Parathyroid adenoma (tissue), 2 donors: ENCODE measurements around the gene DCLK3.

ENCODE experiments used
- H2AFZ ChIP-seq: fragments of 300-600 bp; sonication (generic); one replicate; pipeline ENCODE4 v1.7.0; 2017; ENCODE audit warnings: antibody characterized with exemption, mild to moderate bottlenecking
- H3K27ac ChIP-seq: fragments of 300-600 bp; sonication (generic); one replicate; pipeline ENCODE4 v1.7.0; 2017
- H3K27me3 ChIP-seq: fragments of 300-600 bp; sonication (generic); one replicate; pipeline ENCODE4 v1.7.0; 2017; ENCODE audit warnings: low read length; ENCODE audit not compliant: control insufficient read depth, insufficient read depth
- H3K36me3 ChIP-seq: fragments of 300-600 bp; sonication (generic); one replicate; pipeline ENCODE4 v1.7.0; 2017; ENCODE audit warnings: low read length; ENCODE audit not compliant: control insufficient read depth, insufficient read depth
- H3K4me1 ChIP-seq: fragments of 300-600 bp; sonication (generic); one replicate; pipeline ENCODE4 v1.7.0; 2017; ENCODE audit warnings: control low read depth
- H3K4me2 ChIP-seq: fragments of 300-600 bp; sonication (generic); one replicate; pipeline ENCODE4 v1.7.0; 2017; ENCODE audit warnings: low read length
- H3K4me3 ChIP-seq: fragments of 300-600 bp; sonication (generic); one replicate; pipeline ENCODE4 v1.7.0; 2017; ENCODE audit warnings: low read depth, low read length
- H3K79me2 ChIP-seq: fragments of 300-600 bp; sonication (generic); one replicate; pipeline ENCODE4 v1.7.0; 2017; ENCODE audit warnings: control low read depth
- H3K9ac ChIP-seq: fragments of 300-600 bp; sonication (generic); one replicate; pipeline ENCODE4 v1.7.0; 2017; ENCODE audit warnings: mild to moderate bottlenecking
- H3K9me3 ChIP-seq: fragments of 300-600 bp; sonication (generic); one replicate; pipeline ENCODE4 v1.7.0; 2017; ENCODE audit warnings: low read length; ENCODE audit not compliant: control insufficient read depth
- TF ChIP-seq, protein P1 (sequence below): fragments of 300-600 bp; sonication (generic); IDR thresholded peaks from one replicate; pipeline ENCODE4 v1.7.0; 2017; ENCODE audit warnings: antibody characterized with exemption, mild to moderate bottlenecking
- donor health status: primary hyperparathyroidism.

Gene DCLK3

GRCh38 chr3:36729204-36730056 lies 34.9 kb downstream of the DCLK3 start:
- Histone ChIP-seq H3K4me1 (peaks cover 12% of the 10 kb centered on the region), H3K27me3 (no peaks in the 10 kb centered on the region), H3K27ac (no peak overlapping the region), H3K4me2 (no peak overlapping the region), H3K9ac (no peak overlapping the region), H3K9me3 (no peaks in the 10 kb centered on the region), H3K4me3 (no peak overlapping the region), H3K36me3 (no peaks in the 10 kb centered on the region), H2AFZ (no peak overlapping the region), H3K79me2 (no peaks in the 10 kb centered on the region)
- TF ChIP-seq, protein P1, sequence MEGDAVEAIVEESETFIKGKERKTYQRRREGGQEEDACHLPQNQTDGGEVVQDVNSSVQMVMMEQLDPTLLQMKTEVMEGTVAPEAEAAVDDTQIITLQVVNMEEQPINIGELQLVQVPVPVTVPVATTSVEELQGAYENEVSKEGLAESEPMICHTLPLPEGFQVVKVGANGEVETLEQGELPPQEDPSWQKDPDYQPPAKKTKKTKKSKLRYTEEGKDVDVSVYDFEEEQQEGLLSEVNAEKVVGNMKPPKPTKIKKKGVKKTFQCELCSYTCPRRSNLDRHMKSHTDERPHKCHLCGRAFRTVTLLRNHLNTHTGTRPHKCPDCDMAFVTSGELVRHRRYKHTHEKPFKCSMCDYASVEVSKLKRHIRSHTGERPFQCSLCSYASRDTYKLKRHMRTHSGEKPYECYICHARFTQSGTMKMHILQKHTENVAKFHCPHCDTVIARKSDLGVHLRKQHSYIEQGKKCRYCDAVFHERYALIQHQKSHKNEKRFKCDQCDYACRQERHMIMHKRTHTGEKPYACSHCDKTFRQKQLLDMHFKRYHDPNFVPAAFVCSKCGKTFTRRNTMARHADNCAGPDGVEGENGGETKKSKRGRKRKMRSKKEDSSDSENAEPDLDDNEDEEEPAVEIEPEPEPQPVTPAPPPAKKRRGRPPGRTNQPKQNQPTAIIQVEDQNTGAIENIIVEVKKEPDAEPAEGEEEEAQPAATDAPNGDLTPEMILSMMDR = peak; percentile 77

DNA sequence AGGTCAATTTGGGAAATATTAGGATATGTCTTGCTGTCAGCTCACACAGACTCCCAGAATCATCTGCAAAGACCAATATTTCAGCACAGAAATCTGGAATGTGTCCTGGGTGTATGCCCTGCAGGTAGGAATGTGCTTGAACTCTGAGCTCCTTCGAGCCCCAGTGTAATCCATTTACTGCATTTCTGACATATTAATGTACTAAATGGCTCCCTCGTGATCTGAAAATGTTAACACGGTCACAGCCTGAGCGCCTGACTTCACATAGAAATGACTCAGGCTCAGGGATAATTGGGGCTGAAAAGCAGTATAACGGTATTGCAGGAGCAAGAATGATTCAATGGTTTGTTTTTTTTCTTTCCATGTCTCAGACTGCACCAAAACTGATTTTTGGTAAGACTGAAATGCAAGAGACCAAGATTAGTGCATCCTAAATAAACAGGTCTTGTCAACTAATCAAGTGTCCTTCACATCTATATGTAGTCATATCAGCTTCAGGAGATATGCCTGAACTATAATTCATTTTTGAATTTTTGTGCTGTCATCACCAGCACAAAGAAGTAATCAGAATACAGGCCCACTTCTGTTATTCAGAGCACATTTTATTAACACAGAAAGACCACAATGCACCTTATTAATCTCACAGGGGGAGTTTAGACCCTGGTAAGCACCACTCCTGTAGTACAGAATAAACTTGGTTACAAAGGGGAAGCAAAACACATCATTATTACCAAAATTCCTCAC lies 49.8 kb downstream of the DCLK3 start:
- Histone ChIP-seq H3K9ac (no peak overlapping the region), H3K79me2 (no peaks in the 10 kb centered on the region), H3K4me1 (no peaks in the 10 kb centered on the region), H3K9me3 (no peaks in the 10 kb centered on the region), H3K27me3 (no peaks in the 10 kb centered on the region), H3K4me2 (no peak overlapping the region), H3K36me3 (no peaks in the 10 kb centered on the region), H3K27ac (no peak overlapping the region), H2AFZ (no peak overlapping the region), H3K4me3 (no peak overlapping the region)
- TF ChIP-seq, protein P1 = no peak

GRCh38 chr3:36713904-36714303 lies 50.4 kb downstream of the DCLK3 start:
- Histone ChIP-seq H3K9ac (no peak overlapping the region), H3K4me3 (no peak overlapping the region), H3K9me3 (no peaks in the 10 kb centered on the region), H2AFZ (no peak overlapping the region), H3K4me2 (no peak overlapping the region), H3K79me2 (no peaks in the 10 kb centered on the region), H3K27ac (no peak overlapping the region), H3K4me1 (no peaks in the 10 kb centered on the region), H3K36me3 (no peaks in the 10 kb centered on the region), H3K27me3 (no peaks in the 10 kb centered on the region)
- TF ChIP-seq, protein P1 = no peak

DNA sequence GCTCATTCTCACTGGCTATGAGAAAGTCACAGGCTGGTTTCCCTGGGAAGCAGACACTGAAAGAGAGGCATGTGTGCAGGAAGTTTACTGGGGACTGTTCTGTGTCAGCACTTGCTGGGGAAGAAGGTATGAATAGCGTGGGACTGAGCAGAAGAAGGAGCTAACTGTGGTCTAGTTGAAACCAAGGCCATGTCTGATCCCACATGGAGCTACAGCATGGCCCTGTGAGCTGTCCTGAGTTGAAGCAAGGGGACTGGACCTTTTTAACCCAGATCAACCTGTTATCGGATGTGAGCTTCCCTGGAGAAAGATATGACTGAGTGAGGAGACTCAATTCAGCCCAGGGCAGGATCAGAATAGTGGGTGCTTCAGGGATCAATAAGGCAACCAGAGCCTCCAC lies 53.7 kb downstream of the DCLK3 start:
- no peaks in the 10 kb centered on the region for H3K79me2 ChIP-seq
- no peak overlapping the region for H3K4me3 ChIP-seq
- H3K9me3 ChIP-seq = no peaks in the 10 kb centered on the region
- no peak overlapping the region for H3K9ac ChIP-seq
- no peak overlapping the region for H2AFZ ChIP-seq
- H3K4me2 ChIP-seq = no peak overlapping the region
- H3K4me1 ChIP-seq = no peaks in the 10 kb centered on the region
- H3K27me3 ChIP-seq = no peaks in the 10 kb centered on the region
- TF ChIP-seq, protein P1 = no peak
- no peak overlapping the region for H3K27ac ChIP-seq
- H3K36me3 ChIP-seq = no peaks in the 10 kb centered on the region
